PC-9 (cell line): ENCODE measurements around the gene ZSWIM3. TPM values are rescaled to one million over a fixed set of nuclear protein-coding genes. Genes with fewer than 3 reads are reported as not detected.

ENCODE experiments used
- BruUV-seq: library from RNA; stranded (reverse); fragments of 400-500 nt; replicated peaks from 2 replicates; lab custom pipeline; 2021; lab: Mats Ljungman, UMichigan
- CTCF ChIA-PET: fragments of 300-600 bp; sonication (Branson Sonifier 250); formaldehyde crosslinking; loops from one replicate; lab custom pipeline; 2022; ENCODE audit warnings: antibody characterized with exemption; lab: Charles Lee
- POLR2A ChIA-PET: fragments of 300-600 bp; sonication (Branson Sonifier 250); formaldehyde crosslinking; loops from one replicate; lab custom pipeline; 2022; ENCODE audit warnings: antibody characterized with exemption; ENCODE audit not compliant: unreplicated experiment; lab: Charles Lee
- DNase-seq, 2 experiments: peaks; one replicate each; pipeline versions ENCODE4 v3.0.0 to v3.0.0-alpha.2; 2015 to 2022; ENCODE audit warnings: mixed read lengths in 1 of 2
- H2AFZ ChIP-seq: fragments of 200-600 bp; sonication (generic); 2 replicates; pipeline ENCODE4 v1.8.1; 2017; ENCODE audit warnings: antibody characterized with exemption
- H3F3A ChIP-seq: fragments of 200-600 bp; sonication (generic); 2 replicates; pipeline ENCODE4 v1.8.1; 2017; ENCODE audit warnings: antibody characterized with exemption, mild to moderate bottlenecking, low read depth; ENCODE audit not compliant: insufficient read depth
- H3K27ac ChIP-seq: fragments of 200-600 bp; sonication (generic); 2 replicates; pipeline ENCODE4 v1.6.1; 2016; ENCODE audit warnings: mixed run types
- H3K27me3 ChIP-seq: fragments of 200-600 bp; sonication (generic); 2 replicates; pipeline ENCODE4 v1.6.1; 2016; ENCODE audit warnings: low read depth, mixed run types; ENCODE audit not compliant: insufficient read depth
- H3K36me3 ChIP-seq: fragments of 200-600 bp; sonication (generic); 2 replicates; pipeline ENCODE4 v1.6.1; 2016; ENCODE audit warnings: low read depth, mixed run types
- H3K4me1 ChIP-seq: fragments of 200-600 bp; sonication (generic); replicated peaks from 2 replicates; pipeline ENCODE4 v1.6.1; 2016; ENCODE audit warnings: mixed run types; ENCODE audit not compliant: insufficient read depth
- H3K4me2 ChIP-seq: fragments of 200-600 bp; sonication (generic); 2 replicates; pipeline ENCODE4 v1.6.1; 2017; ENCODE audit warnings: mixed run types
- H3K4me3 ChIP-seq: fragments of 200-600 bp; sonication (generic); 2 replicates; pipeline ENCODE4 v1.6.1; 2016; ENCODE audit warnings: mixed run types
- H3K79me2 ChIP-seq: fragments of 200-600 bp; sonication (generic); 2 replicates; pipeline ENCODE4 v1.6.1; 2017; ENCODE audit warnings: low read depth, mixed run types
- H3K9me2 ChIP-seq: fragments of 200-600 bp; sonication (generic); 2 replicates; pipeline ENCODE4 v1.8.1; 2017; ENCODE audit warnings: mild to moderate bottlenecking; ENCODE audit not compliant: insufficient read depth
- H3K9me3 ChIP-seq: fragments of 200-600 bp; sonication (generic); 2 replicates; pipeline ENCODE4 v1.8.1; 2016; ENCODE audit warnings: low read depth; ENCODE audit not compliant: insufficient read depth
- H4K20me1 ChIP-seq: fragments of 200-600 bp; sonication (generic); 2 replicates; pipeline ENCODE4 v1.8.1; 2017; ENCODE audit not compliant: insufficient read depth
- EZH2 ChIP-seq: fragments of 200-600 bp; sonication (generic); IDR thresholded peaks from 2 replicates; pipeline ENCODE4 v1.8.0; 2017; ENCODE audit warnings: antibody characterized with exemption, low read depth
- intact Hi-C: fragments of 100-400 bp; cut with micrococcal nuclease; formaldehyde crosslinking; loops from one replicate; pipeline ENCODE4 v1.10.0; 2022; ENCODE audit not compliant: unreplicated experiment
- total RNA-seq: library from RNA; stranded (reverse); gene quantifications from 2 replicates; pipeline ENCODE4 v1.2.3, GENCODE V29; 2021
- TF ChIP-seq, protein P1 (sequence below): fragments of 200-600 bp; sonication (generic); conservative IDR thresholded peaks from 2 replicates; pipeline ENCODE4 v1.6.1; 2017; ENCODE audit warnings: mixed run types, antibody characterized with exemption, mild to moderate bottlenecking, moderate library complexity

ZSWIM3 gene
- total RNA-seq, 1 experiment from 2014 or later = 2.7 TPM

DNA sequence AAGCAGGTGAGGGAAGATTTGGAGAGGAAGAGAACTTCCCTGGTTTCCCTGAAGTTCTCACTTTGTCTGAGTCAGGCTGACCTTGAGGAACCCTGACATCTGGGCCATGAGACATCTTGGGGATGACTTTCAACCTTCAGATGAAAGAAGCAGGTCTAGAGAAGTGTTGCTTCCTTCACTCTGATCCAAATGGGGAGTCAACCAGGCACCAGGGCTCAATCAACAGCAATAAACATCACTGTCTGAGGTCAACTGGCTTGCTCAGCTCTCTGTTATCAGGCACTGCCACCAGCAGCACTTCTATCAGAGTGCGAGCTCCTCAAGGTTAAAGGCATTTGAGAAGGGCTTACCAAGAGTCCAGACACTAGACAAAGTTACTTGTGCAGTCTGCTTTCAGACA lies 6.5 kb upstream of the ZSWIM3 start:
- H3K9me2 ChIP-seq = no peaks in the 10 kb centered on the region
- ChIA-PET POLR2A (no interaction called here), CTCF (no interaction called here)
- H3K27me3 ChIP-seq = no peaks in the 10 kb centered on the region
- no peak overlapping the region for H3K4me2 ChIP-seq
- no TSS peak for BruUV-seq
- no peak overlapping the region for H3K27ac ChIP-seq
- no peaks in the 10 kb centered on the region for H3F3A ChIP-seq
- intact Hi-C loops = no loop called here
- peaks cover 13% of the 10 kb centered on the region for H3K79me2 ChIP-seq
- peaks cover 5% of the 10 kb centered on the region for H3K4me1 ChIP-seq
- TF ChIP-seq, protein P1, sequence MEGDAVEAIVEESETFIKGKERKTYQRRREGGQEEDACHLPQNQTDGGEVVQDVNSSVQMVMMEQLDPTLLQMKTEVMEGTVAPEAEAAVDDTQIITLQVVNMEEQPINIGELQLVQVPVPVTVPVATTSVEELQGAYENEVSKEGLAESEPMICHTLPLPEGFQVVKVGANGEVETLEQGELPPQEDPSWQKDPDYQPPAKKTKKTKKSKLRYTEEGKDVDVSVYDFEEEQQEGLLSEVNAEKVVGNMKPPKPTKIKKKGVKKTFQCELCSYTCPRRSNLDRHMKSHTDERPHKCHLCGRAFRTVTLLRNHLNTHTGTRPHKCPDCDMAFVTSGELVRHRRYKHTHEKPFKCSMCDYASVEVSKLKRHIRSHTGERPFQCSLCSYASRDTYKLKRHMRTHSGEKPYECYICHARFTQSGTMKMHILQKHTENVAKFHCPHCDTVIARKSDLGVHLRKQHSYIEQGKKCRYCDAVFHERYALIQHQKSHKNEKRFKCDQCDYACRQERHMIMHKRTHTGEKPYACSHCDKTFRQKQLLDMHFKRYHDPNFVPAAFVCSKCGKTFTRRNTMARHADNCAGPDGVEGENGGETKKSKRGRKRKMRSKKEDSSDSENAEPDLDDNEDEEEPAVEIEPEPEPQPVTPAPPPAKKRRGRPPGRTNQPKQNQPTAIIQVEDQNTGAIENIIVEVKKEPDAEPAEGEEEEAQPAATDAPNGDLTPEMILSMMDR = no peak
- no peak for TF ChIP-seq EZH2
- no peaks in the 10 kb centered on the region for H4K20me1 ChIP-seq
- DNase-seq = no peak
- no peaks in the 10 kb centered on the region for H3K36me3 ChIP-seq
- no peaks in the 10 kb centered on the region for H3K9me3 ChIP-seq
- no peak overlapping the region for H2AFZ ChIP-seq
- no peak overlapping the region for H3K4me3 ChIP-seq

DNA sequence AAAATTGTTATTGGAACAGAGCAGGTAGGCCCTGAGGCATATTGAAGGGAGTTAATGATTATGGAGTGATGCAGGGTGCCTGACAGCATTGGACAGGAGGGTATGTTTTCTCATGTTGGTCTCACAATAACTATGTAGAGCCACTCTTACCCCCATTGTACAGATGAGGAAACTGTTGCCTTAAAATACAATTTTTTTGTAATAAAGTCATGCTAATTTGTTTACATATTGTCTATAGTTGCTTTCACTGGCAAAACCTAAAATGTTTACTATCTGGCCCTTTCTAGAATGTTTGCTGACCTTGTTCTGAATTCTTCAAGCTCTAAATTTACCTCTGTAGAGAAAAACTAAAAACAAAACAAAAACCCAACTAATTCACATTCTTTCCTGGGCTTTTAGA lies 5.9 kb upstream of the ZSWIM3 start:
- Histone ChIP-seq H2AFZ (no peak overlapping the region), H3F3A (no peaks in the 10 kb centered on the region), H3K9me2 (no peaks in the 10 kb centered on the region), H3K4me1 (peaks cover 11% of the 10 kb centered on the region), H3K9me3 (no peaks in the 10 kb centered on the region), H3K79me2 (peaks cover 19% of the 10 kb centered on the region), H3K27me3 (no peaks in the 10 kb centered on the region), H3K36me3 (no peaks in the 10 kb centered on the region), H3K4me2 (no peak overlapping the region), H3K4me3 (no peak overlapping the region), H4K20me1 (no peaks in the 10 kb centered on the region), H3K27ac (no peak overlapping the region)
- TF ChIP-seq EZH2 = no peak
- TF ChIP-seq, protein P1 = no peak
- no TSS peak for BruUV-seq
- no peak for DNase-seq
- intact Hi-C loops = no loop called here
- POLR2A ChIA-PET = interaction anchor here (0.6 kb wide), 1 partner anchor 16 kb away, joined by 8 read pairs; no protein-coding TSS in a partner anchor
- CTCF ChIA-PET = no interaction called here

DNA sequence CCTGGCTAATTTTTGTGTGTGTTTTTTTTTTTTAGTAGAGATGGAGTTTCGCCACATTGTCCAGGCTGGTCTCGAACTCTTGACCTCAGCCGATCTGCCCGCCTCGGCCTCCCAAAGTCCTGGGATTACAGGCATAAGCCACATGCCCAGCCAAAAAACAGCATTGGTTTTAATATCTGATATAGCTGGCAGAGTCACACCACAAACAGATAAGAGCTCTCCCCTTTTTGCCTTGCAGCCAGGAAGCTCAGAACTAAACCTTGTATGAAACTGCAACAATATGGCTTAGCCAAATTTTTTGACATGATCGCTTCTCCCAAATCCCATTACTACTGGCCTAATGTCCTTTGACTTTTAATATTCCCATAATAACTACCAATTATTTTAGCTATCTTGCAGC lies 5.1 kb upstream of the ZSWIM3 start:
- TF ChIP-seq, protein P1 = no peak
- no peak for TF ChIP-seq EZH2
- Histone ChIP-seq H3K27ac (no peak overlapping the region), H3K4me2 (no peak overlapping the region), H3K27me3 (no peaks in the 10 kb centered on the region), H3K4me1 (peaks cover 13% of the 10 kb centered on the region), H3K9me2 (no peaks in the 10 kb centered on the region), H3K9me3 (no peaks in the 10 kb centered on the region), H3K79me2 (peaks cover 25% of the 10 kb centered on the region), H3F3A (no peaks in the 10 kb centered on the region), H3K36me3 (no peaks in the 10 kb centered on the region), H2AFZ (no peak overlapping the region), H3K4me3 (no peak overlapping the region), H4K20me1 (no peaks in the 10 kb centered on the region)
- DNase-seq = no peak
- ChIA-PET CTCF (no interaction called here), POLR2A (interaction anchor here (0.5 to 0.6 kb wide), 2 partner anchors 32 to 503 kb away, joined by 4 to 8 read pairs; no protein-coding TSS in a partner anchor)
- intact Hi-C loops = no loop called here
- no TSS peak for BruUV-seq
